Activated T-helper 1 cell treated with anti-CD3 and anti-CD28 coated beads, Interleukin-2, amount 50 U/mL, for 16 hours (primary cell): ENCODE data around the gene ME3.
"Not testable (repeated sequence)": the region's sequence is repeated elsewhere in the genome, so short reads cannot be mapped to it uniquely, and the experiment has no call there.

ENCODE experiments used
- DNase-seq, 2 donors: peaks; one replicate each; pipeline ENCODE4 v3.0.0-alpha.2; 2020; ENCODE audit warnings: low read depth in 1 of 2, low spot score in 1 of 2

Gene ME3

DNA sequence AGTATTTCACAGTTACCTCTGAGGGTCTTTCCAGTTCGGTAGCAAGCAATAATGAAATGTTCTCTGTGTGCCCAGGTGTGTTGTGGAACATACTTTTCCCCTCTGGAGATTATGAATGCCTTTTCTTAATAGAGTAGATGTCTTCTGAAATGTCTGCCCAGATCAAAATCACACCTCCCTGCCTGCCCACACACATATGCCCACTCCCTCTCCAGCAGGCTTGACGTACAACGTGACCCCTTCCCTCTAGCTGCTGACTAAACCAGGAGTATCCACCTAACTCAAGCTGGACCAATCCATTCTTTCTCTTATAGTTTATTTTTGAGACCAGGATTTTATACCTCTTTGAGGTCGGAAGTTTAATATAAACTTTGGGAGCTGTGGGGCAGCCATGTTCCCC is 48.7 kb downstream of the ME3 start:
- no peak for DNase-seq

DNA sequence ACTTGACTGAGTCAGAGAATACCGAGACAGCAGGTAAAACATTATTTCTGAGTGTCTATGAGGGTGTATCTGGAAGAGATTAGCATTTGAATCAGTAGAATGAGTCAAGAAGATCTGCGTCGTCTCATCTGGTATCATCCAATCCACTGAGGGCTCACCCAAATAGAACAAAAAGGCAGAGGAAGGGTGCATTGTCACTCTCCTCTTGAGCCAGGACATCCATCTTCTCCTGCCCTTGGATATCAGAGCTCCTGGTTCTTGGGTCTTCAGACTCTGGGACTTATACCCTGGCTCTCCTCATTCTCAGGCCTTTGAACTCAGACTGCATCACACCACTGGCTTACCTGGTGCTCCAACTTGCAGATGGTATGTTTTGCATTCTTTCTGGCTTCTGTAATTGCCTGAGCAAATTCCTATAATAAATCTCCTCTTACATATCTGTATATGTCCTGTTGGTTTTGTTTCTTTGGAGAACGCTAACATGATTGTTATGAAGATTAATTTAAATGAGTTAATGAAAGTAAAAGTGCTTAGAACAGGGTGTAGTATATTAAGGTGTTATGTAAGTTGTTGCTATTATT is 49.3 kb downstream of the ME3 start:
- DNase-seq = no peak

DNA sequence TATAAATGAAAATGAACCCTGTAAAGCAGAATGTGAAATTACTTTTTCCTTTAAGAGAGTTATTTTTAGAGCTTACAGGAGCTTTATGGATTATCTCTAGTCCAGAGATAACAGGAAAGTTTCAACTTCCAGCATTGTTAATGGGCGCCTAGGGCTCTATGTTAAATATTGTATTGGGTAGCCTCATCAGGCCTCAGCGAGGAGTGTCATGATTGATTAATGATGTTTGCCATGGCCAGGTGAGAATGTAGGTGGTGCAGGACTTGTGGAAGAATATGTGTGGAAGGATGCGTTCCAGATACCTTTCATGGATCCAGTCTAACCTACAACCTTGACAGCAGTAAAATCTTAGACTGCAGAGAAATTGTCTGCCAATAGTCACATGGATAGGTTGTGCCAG is 50.6 kb downstream of the ME3 start:
- DNase-seq = no peak

DNA sequence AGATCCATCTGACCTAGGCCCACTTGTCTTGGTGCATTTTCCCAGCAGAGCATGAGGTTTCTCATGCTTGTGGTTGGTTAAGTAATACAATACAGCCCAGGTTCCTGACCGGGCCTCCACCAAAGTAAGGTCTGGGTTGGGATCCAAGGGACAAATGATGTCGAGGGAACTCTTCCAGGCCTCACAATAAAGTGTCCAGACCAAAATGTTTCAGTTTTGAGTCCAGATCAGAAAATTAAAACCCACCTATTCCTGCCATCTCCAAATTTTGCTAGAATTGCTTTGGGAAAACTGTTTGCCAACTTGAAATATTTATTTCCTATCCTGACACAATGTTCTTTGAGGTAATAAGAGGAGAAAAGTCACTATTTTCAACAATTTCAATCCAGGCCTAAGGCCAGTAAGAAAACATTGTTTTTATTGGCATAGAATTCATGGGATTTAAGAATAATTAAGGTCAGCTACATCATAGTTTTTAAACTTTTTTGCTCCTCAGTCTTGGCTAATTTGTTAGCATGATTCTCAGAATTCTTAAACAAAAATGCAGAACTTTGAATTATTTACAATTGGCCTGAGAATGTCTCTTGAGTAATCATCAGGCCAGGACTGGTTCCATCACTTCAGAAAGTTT is 51.4 kb downstream of the ME3 start:
- no peak for DNase-seq

DNA sequence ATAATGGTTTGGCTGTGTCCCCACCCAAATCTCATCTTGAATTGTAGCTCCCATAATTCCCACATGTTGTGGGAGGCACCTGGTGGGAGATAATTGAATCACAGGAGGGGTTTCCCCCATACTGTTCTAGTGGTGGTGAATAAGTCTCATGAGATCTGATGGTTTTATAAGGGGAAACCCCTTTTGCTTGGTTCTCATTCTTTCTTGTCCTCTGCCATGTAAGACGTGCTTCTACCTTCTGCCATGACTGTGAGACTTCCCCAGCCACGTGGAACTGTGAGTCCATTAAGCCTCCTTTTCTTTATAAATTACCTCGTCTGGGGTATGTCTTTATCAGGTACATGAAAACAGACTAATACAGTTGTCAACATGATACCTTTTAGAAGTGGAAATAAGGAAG is 53.0 kb downstream of the ME3 start:
- not testable (repeated sequence) for DNase-seq

DNA sequence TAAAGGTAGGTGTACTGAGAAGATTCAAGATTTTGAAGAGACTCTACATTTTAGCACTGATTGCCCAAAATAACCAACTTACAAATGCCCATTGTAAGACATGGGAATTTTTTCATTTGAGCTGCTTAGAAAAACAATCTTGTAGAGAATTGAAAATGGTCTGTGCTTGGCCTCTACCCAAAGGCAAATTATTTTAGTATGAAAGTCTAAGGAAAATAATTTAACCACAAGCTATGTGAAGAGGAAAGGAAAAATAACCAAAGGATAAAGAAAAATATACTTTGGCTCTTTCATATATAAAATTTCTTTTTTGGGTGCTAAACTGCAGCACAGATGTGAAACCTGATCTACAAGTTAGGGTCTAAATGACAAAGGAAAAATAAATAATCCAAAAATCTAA is 54.9 kb downstream of the ME3 start:
- DNase-seq = no peak

DNA sequence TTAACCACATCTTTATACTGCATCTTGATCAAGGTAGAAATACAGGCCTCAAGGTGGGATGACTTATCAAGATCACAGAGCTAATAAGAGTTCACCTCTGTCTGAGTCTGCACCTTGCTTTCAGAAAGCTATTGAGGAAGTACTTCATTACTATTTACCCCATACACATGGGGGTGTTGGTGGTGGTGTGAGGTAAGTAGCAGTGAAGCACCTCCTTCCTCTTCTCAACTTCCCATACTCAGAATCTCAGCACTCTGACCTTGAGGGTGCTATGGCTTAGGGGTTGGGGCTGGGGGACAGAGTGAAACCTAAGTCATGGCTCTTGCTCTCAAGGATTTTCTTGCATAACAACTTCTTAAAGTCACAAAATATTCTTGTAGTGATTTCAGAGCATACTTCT is 56.9 kb downstream of the ME3 start:
- DNase-seq = no peak

DNA sequence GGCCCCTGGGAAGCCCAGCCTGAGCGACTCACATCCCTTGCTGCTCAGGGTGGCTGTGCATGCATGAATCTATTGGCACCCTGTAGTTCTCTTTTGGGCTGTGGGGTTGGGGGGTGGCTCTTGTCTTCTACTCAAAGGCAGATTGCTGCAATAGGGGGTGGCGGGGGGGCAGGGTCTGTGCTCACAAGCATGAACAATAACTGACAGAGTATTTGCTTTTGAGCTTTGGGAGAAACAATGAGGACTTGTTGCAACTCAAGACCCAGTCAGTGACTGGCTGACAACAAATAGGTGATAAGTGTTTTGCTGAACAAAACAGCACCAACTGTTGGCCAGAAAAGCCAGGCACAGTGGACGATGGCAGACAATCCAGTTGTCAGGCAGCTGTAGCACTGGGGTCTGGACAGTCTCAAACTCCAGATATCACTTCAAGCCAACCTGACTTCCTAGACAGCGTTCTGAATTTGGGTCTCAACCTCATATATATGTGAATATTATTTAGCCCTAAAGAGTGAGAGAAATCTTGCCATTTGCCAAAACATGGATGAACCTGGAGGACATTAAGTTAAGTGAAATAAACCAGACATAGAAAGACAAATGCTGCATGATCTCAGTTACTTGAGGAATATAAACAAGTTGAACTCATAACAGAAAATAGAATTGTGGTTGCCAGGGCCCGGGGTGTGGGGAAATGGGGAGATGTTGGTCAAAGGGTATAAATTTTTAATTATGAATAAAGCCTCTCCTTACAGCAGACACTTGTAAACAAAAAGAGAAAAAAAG is 61.7 kb downstream of the ME3 start:
- no peak for DNase-seq

DNA sequence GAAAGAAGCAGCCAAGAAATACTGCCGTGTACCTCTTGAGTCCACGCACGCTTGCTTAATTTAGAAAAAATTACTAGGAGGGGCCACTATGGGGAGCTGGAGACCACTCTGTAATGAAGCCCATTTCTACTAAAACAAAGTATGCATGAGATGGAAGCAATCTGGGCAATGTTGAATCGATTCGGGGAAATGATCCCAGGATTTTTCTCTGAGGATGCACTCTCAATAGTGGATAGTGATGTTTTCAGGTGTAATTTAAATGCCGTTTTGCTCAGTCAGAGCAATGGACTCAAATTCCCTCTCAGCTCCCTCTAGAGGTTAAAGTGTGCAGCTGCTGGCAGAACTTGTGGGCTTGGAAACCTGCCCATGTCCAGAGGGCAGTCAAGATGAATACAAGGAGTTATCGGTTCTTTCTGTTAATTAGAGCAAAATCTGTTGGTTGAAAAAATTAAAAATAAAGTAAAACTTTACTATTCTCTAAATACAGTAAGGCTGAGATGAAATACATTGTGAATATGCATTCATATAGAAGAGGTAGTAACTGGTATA is 64.1 kb downstream of the ME3 start:
- no peak for DNase-seq

DNA sequence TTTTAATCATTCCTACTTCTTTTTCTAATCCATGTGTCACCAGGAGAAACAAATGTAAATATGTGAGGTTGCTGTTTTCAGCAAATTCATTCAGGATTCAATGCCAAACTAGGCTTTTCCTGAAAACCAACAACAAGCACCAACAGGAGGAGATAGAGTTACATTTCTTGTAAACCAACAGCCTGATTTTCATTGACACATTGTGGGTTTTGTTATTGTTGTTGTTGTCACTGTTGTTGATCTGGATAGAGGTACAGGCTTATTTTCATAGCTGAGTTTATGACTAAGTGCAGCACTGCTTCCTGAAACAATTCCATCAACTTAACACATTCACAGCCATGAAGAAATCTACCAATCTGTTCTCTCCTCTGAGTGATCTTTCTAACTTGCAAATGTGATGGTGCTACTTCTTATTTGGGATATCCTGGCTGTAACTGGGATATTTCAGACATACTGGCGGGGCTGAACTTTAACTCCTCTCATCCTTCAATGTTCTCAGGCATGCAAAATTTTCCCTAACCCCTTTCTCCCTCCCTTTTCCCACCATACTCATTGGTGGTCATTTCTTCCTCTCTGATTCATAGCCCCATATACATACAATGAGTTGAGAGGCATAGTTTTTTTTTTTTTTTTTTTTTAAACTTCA is 65.5 kb downstream of the ME3 start:
- no peak for DNase-seq

DNA sequence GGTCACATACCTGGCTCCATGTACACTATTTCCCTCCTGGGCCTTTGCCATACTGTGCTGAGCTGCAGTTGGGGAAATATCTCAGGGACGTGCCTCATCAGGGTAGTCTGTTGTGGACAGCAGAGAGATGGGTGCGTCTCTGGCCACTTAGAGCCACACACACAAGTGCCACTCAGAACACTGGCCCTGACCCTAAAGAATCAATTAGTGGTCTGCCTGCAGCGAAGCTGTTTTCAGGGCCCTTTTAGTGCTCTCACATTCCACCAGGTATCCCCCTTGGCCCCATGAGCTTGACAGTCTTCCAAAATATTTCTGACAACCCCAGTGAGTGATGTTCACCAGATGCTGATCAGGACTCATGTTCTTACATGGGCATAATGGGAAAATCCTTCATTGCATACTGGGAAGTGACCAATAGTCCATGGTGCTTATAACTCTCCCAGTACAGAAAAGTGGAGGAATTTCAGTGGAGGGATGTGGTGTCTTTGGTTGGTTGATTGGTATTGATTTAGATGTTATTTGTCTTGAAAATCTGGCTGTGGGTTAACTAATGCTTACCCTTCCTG is 66.1 kb downstream of the ME3 start:
- no peak for DNase-seq

DNA sequence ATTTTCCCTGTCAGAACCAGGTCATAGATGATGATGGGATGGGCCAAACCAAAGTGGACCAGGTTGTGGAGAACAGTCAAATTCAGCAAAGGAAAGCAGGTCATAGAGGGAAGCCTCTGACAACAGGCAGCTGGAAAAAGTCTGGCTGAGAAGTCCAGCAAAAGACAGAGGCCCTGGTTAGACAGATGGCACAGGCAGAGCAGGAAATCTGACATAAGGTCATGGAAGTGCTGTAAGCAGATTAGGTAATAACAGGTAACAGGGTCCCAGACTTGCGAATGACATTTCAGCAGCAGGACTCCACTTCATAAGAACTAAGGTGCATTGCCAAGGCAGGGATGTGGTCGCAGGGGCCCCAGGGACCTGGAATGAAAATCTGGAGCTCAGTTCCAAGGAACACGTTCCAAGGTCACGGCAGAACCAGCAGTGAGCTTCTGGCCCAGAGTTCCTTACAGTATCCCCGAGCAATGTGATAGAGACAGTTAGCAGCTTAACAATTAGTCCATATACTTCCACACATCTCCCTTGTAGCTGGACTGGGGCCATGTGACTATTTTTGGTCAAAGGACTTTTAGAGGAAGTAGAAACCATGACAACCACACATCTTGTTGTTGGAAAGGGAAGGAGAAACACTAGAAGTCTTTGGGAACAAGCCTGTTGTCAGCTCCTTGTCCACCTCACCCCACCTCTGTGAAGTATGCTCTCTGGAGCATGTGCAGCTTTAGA is 75.4 kb downstream of the ME3 start:
- DNase-seq = no peak

DNA sequence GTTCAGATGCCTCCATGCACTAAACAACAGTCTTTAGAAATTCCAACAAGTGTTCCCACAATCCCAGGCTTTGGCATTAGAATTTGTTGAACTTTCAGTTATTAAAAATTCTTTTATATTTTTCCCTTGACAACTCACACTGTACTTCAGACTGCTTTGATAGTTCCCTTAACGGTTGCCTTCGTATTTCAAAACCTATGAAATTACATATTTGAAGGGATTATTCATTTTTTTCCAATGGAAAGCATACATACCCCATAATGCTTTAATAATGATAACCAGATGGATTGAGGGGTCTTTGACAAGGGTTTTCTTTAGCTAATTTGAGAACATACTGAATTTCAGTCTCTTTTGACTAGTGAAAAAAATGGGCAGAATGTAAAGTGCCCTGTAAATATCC is 76.5 kb downstream of the ME3 start:
- DNase-seq = no peak

DNA sequence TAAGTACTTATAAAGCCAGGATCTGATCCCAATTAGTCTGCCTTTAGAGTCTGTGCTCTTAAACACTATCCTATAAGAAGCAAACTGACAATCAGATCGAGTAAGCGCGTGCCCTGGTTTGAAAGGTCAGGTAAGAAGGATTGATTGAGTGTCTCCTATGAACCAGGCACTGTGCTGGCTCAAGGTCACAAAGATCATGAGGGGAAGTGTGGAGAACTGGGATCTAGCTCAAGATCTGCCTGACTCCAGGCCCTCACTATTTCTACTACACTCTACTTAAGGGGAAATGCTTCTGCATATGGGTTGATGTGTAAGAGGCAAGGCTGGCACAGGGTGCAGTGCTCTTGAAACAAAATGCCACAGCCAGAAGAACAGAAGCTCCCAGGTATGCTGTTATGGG is 77.0 kb downstream of the ME3 start:
- no peak for DNase-seq

DNA sequence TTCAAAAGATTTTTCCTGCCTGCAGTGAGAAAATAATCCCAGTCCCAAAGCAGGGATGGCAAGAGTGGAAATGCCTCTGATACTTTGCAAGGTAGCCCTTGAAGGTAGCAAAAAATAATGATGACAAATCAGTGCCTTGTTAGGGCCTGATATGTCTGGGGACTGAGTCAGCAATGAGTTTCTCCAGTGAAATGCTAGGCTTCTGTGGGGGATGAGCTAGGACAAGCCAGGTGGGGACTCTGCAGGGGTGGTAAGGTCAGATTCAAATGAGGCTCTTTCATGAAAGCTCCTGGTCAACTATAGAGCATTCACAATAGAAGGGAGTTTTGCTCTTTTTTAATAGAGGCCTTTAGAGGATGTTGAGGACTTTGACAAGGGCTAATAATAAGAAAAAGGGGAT is 77.7 kb downstream of the ME3 start:
- no peak for DNase-seq

DNA sequence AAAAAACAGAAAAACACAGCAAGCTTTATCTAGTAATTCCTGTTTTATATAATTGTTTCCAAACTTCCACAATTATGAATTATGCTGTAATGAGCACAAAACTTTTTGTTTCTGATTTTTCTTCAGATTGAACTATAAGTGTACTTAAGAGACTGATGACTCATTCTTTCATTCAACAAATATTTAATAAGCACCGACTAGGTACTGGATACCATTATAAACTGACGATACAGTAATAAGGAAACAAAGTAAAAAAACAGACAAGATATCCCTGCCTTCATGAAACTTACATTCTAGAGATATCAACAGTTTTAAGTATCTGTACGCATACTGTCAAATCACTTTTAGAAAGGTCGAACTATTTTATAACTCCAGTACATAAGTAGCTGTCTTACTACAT is 78.6 kb downstream of the ME3 start:
- no peak for DNase-seq

DNA sequence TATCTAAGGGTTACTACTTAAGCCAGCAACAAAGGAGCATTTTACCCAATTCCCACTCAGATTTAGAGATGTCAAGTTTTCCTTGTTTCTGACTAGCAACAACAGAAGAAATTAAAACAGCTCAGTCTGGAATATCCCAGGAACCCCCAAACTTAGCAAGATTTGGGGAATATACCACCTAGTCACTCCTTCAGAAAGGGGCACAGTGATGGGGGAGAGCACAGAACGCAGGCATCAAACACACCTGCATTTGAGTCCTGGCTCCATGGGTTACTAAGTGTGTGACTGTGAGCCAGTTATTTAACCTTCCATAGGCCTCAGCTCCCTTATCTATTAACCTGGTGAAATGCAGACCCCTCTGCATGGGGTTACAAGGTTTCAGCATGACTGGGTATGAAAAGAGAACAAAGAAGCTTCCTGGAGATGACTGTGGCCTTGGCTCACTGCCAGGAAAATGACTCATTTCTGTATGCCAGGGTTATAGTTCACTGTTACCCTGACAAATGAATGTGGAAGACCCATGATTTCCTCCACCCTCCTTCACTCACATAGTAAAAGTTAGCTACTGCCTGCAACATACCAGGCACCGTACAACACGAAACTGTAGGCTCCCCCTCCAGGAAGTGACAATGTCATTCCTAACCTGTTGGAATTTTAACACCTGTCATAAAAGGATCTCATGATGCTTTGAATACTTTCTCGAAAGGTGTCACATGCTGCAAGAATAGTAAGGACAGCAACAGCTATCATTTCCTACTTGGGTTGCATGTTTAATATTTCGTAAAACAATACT is 79.6 kb downstream of the ME3 start:
- DNase-seq = peak in 1 of 2 donors; percentile 68

DNA sequence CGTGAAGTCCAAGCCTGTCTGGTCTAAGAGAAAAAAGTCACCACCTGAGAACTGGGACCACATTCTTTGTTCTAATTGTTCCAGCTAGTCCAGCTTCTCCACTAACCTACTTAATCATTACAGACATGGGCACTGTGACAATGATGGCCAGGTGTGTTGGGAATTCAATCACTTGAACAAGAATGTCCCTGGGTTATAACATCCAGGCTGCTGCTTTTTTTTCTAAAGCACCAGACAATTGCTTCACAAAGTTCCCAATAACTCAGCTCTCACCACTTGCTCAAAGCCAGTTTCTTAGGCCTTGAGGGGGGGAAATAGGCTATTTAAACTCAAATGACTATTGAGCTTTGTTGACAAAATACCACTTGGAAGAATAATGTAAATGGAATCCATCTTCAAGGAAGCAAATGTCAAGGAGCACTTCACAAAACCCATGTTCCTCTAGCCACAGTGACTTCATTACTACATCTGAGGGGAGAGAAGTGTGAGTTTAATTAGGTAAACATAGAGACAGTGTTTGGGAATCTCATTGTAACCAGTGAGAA is 80.3 kb downstream of the ME3 start:
- DNase-seq = no peak

DNA sequence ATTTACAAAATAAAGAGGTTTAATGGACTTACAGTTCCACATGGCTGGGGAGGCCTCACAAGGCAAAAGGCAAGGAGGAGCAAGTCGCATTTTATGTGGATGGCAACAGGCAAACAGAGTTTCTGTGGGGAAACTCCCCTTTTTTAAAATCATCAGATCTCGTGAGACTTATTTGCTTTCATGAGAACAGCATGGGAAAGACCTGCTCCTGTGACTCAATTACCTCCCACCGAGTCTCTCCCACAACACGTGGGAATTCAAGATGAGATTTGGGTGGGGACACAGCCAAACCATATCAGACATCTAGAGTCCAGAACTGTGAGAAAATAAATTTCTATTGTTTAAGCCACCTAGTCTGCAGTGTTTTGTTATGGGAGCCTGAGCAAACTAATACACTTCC is 80.8 kb downstream of the ME3 start:
- DNase-seq = no peak
